ENCODE results near the gene C21orf58.

DNA sequence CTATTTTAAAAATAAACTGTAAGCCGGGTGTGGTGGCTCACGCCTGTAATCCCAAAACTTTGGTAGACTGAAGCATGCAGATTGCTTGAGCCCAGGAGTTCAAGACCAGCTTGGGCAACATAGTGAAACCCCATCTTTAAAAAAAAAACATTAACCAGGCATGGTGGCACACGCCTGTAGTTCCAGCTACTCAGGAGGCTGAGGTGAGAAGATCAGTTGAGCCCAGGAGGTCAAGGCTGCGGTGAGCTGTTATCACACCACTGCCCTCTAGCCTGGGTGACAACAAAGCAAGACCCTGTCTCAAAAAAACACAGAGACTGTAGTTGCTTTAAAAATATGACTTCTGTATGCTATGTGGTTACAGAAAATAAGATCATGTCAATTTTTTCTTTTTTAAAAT, 70.8 kb downstream of the C21orf58 start:
- no peak for TF ChIP-seq EZH2phosphoT487 (IDR thresholded peaks at IDR 0.05; ENCODE audit: insufficient read depth, low read depth)
- TF ChIP-seq EZH2 (IDR thresholded peaks at IDR 0.05; ENCODE audit: insufficient read depth, poor library complexity, severe bottlenecking), result no peak

Measured in GM23248 (cell line).